ENCODE results near the gene FRMD4B.

Gene FRMD4B

GRCh38 chr3:69385723-69386555, at the start of gene FRMD4B:
TSS of gene FRMD4B (minus strand) at chr3:69386088. CDS start at chr3:69385989, 99 bp downstream.
- DNase-seq (ENCODE audit: insufficient read length, low spot score), result no peak
- no peak for TF ChIP-seq POLR2A (IDR thresholded peaks at IDR 0.05; ENCODE audit: low read depth, low read length)
- no peak for FAIRE-seq

- FAIRE-seq (no peak), DNase-seq (ENCODE audit: insufficient read length, low spot score) (no peak)
- TF ChIP-seq POLR2A (IDR thresholded peaks at IDR 0.05; ENCODE audit: low read depth, low read length), result no peak
Measured at GRCh38 chr3:69433969-69434325, 48.1 kb upstream of the FRMD4B start.

- no peak for TF ChIP-seq POLR2A (IDR thresholded peaks at IDR 0.05; ENCODE audit: low read depth, low read length)
- DNase-seq (ENCODE audit: insufficient read length, low spot score) (no peak), FAIRE-seq (no peak)
Measured at GRCh38 chr3:69433121-69433968, 47.5 kb upstream of the FRMD4B start.

GRCh38 chr3:69428657-69429255, 42.9 kb upstream of the FRMD4B start:
- no peak for TF ChIP-seq POLR2A (IDR thresholded peaks at IDR 0.05; ENCODE audit: low read depth, low read length)
- DNase-seq (ENCODE audit: insufficient read length, low spot score) (no peak), FAIRE-seq (no peak)

GRCh38 chr3:69426967-69427304, 41.0 kb upstream of the FRMD4B start:
- DNase-seq (ENCODE audit: insufficient read length, low spot score), result no peak
- no peak for TF ChIP-seq POLR2A (IDR thresholded peaks at IDR 0.05; ENCODE audit: low read depth, low read length)
- FAIRE-seq, result no peak

GRCh38 chr3:69426291-69426966, 40.5 kb upstream of the FRMD4B start:
- no peak for TF ChIP-seq POLR2A (IDR thresholded peaks at IDR 0.05; ENCODE audit: low read depth, low read length)
- DNase-seq (ENCODE audit: insufficient read length, low spot score), result no peak
- FAIRE-seq, result no peak

- no peak for TF ChIP-seq POLR2A (IDR thresholded peaks at IDR 0.05; ENCODE audit: low read depth, low read length)
- DNase-seq (ENCODE audit: insufficient read length, low spot score) (no peak), FAIRE-seq (peak; percentile 80)
Measured at GRCh38 chr3:69425249-69425648, 39.4 kb upstream of the FRMD4B start.

- TF ChIP-seq POLR2A (IDR thresholded peaks at IDR 0.05; ENCODE audit: low read depth, low read length), result no peak
- FAIRE-seq (no peak), DNase-seq (ENCODE audit: insufficient read length, low spot score) (no peak)
Measured at GRCh38 chr3:69423463-69424155, 37.7 kb upstream of the FRMD4B start.

GRCh38 chr3:69422751-69423150, 36.9 kb upstream of the FRMD4B start:
- DNase-seq (ENCODE audit: insufficient read length, low spot score), result no peak
- TF ChIP-seq POLR2A (IDR thresholded peaks at IDR 0.05; ENCODE audit: low read depth, low read length), result no peak
- no peak for FAIRE-seq

GRCh38 chr3:69420781-69421520, 35.1 kb upstream of the FRMD4B start:
- DNase-seq (ENCODE audit: insufficient read length, low spot score) (no peak), FAIRE-seq (no peak)
- TF ChIP-seq POLR2A (IDR thresholded peaks at IDR 0.05; ENCODE audit: low read depth, low read length), result no peak

- no peak for TF ChIP-seq POLR2A (IDR thresholded peaks at IDR 0.05; ENCODE audit: low read depth, low read length)
- DNase-seq (ENCODE audit: insufficient read length, low spot score) (no peak), FAIRE-seq (no peak)
Measured at GRCh38 chr3:69419276-69419675, 33.4 kb upstream of the FRMD4B start.

GRCh38 chr3:69417541-69418078, 31.7 kb upstream of the FRMD4B start:
- no peak for TF ChIP-seq POLR2A (IDR thresholded peaks at IDR 0.05; ENCODE audit: low read depth, low read length)
- FAIRE-seq (no peak), DNase-seq (ENCODE audit: insufficient read length, low spot score) (no peak)

All from H54 (cell line).